Skeletal muscle tissue (tissue), 4 donors: Measurements from ENCODE around the gene PEAK3. TPM values are rescaled to one million over a fixed set of nuclear protein-coding genes. Genes with fewer than 3 reads are reported as not detected.
A peak's percentile ranks its signal among the peaks of the same experiment; 100 is the strongest.

ENCODE experiments used
- H3K27ac ChIP-seq: one replicate; pipeline ENCODE4 v1.7.0; 2013; ENCODE audit warnings: mild to moderate bottlenecking, low read depth, low read length, inconsistent platforms
- H3K27me3 ChIP-seq, 3 donors: one replicate each; pipeline ENCODE4 v1.7.0; 2013; ENCODE audit warnings: low read length in 3 of 3; ENCODE audit not compliant: control insufficient read depth in 3 of 3, insufficient read depth in 3 of 3
- H3K36me3 ChIP-seq, 3 donors: one replicate each; pipeline ENCODE4 v1.7.0; 2013; ENCODE audit warnings: low read length in 3 of 3; ENCODE audit not compliant: control insufficient read depth in 3 of 3, insufficient read depth in 3 of 3
- H3K4me1 ChIP-seq, 3 donors: one replicate each; pipeline ENCODE4 v1.7.0; 2013; ENCODE audit warnings: low read length in 3 of 3, mild to moderate bottlenecking in 3 of 3; ENCODE audit not compliant: control insufficient read depth in 3 of 3, insufficient read depth in 3 of 3
- H3K4me3 ChIP-seq, 3 donors: one replicate each; pipeline ENCODE4 v1.7.0; 2013; ENCODE audit warnings: low read length in 3 of 3
- H3K9ac ChIP-seq, 3 donors: one replicate each; pipeline ENCODE4 v1.7.0; 2013; ENCODE audit warnings: low read length in 3 of 3, mild to moderate bottlenecking in 3 of 3, moderate library complexity in 2 of 3, low read depth in 1 of 3
- H3K9me3 ChIP-seq, 3 donors: one replicate each; pipeline ENCODE4 v1.7.0; 2013; ENCODE audit warnings: low read length in 3 of 3; ENCODE audit not compliant: control insufficient read depth in 3 of 3
- total RNA-seq: library from RNA; depleted of rRNA; stranded (reverse); fragments of >200 nt; gene quantifications from one replicate; pipeline ENCODE4 v1.2.3, GENCODE V29; 2014
- donor health status: Osteomylitis.

The PEAK3 gene
- total RNA-seq, 1 donor from 2014 or later = not detected

DNA sequence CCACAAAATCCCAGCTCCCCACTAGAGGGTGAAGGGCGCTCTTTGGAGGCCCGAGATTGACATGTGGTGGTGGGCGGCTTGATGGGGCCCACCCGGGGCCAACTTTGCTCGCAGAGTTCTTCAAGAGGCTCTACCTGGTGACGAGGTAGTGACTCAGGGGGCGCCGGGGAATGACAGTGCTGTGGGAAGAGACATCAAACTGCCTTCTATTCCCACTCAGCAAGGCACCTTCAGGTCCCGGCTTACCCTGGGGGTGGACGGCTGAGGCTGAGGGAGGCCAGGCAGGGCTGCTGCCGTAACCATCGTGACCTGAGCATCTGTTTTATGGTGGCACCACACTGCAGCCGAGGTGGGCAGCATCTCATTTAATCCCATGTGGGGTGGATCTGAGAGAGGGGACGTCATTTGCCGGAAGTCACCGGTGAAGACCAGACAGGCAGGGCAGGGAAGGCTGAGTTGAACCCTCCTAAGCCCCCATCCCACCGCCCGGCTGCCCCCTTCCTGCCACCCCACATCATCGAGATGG lies 24.4 kb upstream of the PEAK3 start:
- no peak overlapping the region for H3K27ac ChIP-seq
- H3K4me1 ChIP-seq = peaks cover 5 to 15% (median 7%) of the 10 kb centered on the region in 3 donors
- no peaks in the 10 kb centered on the region for H3K36me3 ChIP-seq
- H3K4me3 ChIP-seq = no peak overlapping the region
- peaks cover 32 to 44% (median 35%) of the 10 kb centered on the region in 3 donors for H3K27me3 ChIP-seq
- H3K9me3 ChIP-seq = no peaks in the 10 kb centered on the region
- H3K9ac ChIP-seq = no peak overlapping the region

DNA sequence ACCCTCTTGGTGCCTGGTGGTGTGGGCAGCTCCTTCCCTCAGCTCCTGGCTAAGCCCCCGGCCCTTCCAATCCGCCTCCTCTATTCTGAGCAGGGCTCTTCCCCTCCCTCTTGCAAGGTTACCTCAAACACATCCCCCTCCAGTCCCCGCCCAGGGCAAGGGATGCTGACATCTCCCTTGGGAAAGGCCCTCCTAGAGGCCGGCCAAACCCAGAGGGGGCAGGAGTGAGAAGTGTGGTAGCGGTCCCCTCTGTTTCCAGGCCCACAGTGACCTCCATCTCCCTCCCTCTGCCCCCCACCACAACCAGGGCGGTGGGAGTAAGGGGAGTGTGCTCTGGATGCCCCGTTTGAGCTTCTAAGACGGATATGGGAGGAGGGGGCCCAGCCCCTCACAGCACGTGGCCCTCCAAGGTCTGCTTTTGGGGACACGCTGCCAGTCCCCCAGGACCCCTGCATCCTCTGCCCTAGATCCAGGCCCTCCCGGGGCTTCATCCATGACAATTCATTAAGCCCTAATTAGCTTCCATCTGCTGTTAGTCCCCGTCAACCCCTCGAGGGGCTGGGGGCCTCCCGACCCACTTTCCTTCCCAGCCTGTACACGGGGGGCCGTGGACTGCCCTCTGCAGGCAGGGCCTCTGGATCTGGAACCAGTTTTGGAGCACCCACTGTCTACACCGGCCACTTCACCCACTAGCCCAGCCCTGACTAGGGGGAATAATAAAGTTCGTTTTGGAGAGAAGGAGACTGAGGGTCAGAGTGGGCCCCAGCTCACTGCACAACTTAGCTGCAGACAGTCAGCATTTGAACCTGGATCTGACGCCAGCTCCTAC lies 23.7 kb upstream of the PEAK3 start:
- Histone ChIP-seq H3K4me1 (peaks cover 5 to 15% (median 7%) of the 10 kb centered on the region in 3 donors), H3K27me3 (peaks cover 33 to 50% (median 41%) of the 10 kb centered on the region in 3 donors), H3K4me3 (no peak overlapping the region), H3K9ac (no peak overlapping the region), H3K27ac (no peak overlapping the region), H3K36me3 (no peaks in the 10 kb centered on the region), H3K9me3 (no peaks in the 10 kb centered on the region)

DNA sequence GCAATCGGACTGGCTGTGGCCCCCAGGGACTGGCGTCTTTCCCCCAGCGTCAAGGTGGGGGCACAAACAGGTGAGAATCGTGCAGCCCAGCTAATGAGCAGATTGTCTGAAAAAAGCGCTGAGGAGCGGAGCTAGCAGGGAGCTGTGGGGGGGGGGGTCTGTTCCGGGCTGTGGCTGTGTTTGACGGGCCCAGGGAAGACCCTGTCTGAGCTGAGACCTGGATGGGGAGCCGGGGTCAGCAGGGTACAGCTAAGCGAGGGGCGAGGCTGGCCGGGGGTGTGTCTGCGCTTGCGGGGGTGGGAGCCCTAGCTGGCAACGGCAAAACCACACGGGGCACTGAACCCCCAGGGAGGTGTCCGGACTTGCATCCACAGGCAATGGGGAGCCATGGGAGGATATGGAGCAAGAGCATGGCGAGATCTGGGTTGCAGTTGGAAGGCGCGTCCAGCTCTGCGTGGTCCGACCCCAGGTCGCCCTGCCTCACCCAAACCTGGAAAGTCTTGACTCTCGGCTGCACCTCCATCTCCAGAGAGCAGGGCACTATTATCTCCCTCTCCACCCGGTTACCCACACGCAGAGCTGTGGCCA lies 21.3 kb upstream of the PEAK3 start:
- Histone ChIP-seq H3K9me3 (no peaks in the 10 kb centered on the region), H3K9ac (no peak overlapping the region), H3K4me3 (no peak overlapping the region), H3K4me1 (peaks cover 4 to 11% (median 7%) of the 10 kb centered on the region in 3 donors), H3K27me3 (peaks cover 22 to 38% (median 37%) of the 10 kb centered on the region in 3 donors), H3K27ac (no peak overlapping the region), H3K36me3 (no peaks in the 10 kb centered on the region)

DNA sequence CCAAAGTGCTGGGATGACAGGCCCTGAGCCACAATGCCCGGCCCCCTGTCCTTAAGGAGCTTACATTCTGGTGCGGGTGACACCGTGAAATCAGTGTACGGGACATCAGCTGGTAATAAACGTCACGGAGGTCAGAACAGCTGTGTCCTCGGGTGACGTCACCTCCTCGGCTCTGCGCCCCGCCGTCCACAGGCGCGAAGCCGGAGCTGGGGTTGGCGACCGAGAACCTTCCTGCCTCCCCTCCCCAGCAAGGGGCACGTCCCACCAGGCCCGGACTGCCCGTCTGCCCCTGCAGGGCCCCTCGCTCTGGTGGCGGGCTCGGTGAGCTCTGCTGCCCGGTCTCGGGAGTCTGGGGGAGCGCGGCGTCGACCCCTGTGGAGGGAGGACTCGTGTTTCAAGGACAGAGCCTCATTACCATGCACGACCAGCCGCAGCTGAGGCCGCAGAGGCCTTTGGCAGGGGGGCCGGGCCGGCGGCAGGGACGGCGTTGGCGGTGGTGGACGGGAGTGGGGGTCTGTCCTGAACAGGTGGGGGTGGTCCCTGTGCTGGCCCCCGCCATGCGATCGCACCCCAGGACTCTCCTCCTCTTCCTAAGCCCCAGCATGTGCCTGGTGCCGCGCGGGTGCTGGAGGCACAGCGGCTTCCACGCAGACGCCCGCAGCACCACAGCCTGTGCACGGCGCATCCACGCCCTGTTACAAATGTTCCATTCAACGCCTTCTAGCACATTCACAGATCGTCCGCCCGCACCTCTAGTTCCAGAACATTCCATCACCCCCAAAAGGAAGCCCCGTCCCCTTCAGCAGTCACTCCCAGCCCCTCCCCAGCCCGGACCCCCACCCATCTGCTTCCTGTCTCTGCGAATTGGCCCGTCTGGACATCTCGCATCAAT lies 20.6 kb upstream of the PEAK3 start:
- peaks cover 20 to 34% (median 33%) of the 10 kb centered on the region in 3 donors for H3K27me3 ChIP-seq
- H3K9me3 ChIP-seq = no peaks in the 10 kb centered on the region
- H3K36me3 ChIP-seq = no peaks in the 10 kb centered on the region
- H3K4me1 ChIP-seq = peaks cover 3 to 9% (median 5%) of the 10 kb centered on the region in 3 donors
- H3K27ac ChIP-seq = no peak overlapping the region
- peak overlapping the region in 1 of 3 donors; percentile 16 for H3K9ac ChIP-seq
- peak overlapping the region in 1 of 3 donors; percentile 35 for H3K4me3 ChIP-seq

DNA sequence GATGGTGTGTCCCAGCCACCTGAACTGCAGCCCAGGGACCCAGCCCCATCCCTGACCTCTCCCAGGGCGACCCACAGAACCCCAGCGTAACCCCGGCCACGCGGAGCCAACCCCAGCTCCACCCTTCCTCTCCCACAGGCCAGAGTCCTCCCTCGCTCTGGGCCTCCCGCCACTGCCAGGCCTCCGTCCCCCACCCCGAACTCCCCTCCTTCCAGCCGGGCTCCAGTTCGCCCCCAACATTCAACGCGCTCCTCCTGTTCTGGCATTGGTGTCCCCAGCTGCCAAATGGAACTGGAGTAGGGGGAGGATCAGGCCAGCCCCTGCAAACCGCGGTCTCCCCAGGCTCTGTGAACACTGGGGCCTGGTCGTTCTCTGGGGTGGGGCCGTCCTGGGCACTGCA lies 18.6 kb upstream of the PEAK3 start:
- Histone ChIP-seq H3K27ac (no peak overlapping the region), H3K4me3 (no peak overlapping the region), H3K4me1 (peaks cover 3 to 14% (median 5%) of the 10 kb centered on the region in 3 donors), H3K9me3 (no peaks in the 10 kb centered on the region), H3K9ac (no peak overlapping the region), H3K27me3 (peaks cover 8 to 19% (median 16%) of the 10 kb centered on the region in 3 donors), H3K36me3 (no peaks in the 10 kb centered on the region)

DNA sequence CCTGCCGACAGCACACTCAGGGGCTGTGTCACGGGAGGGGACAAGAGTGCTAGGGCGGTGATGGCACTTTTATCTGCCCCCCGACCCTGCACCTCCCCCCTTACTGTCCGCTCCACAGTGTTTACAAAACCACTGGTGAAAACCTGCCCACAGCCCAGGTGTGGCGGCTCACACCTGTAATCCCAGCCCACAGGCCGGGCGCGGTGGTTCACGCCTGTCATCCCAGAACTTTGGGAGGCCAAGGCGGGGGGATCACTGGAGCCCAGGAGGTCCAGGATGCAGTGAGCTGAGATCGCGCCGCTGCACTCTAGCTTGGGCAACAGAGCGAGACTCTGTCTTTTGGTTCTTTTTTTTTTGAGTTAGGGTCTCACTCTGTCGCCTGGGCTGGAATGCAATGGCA lies 14.2 kb upstream of the PEAK3 start:
- peaks cover 13 to 22% (median 19%) of the 10 kb centered on the region in 3 donors for H3K4me1 ChIP-seq
- H3K27ac ChIP-seq = no peak overlapping the region
- H3K36me3 ChIP-seq = no peaks in the 10 kb centered on the region
- peaks cover 13 to 30% (median 30%) of the 10 kb centered on the region in 3 donors for H3K27me3 ChIP-seq
- H3K4me3 ChIP-seq = no peak overlapping the region
- no peak overlapping the region for H3K9ac ChIP-seq
- no peaks in the 10 kb centered on the region for H3K9me3 ChIP-seq

DNA sequence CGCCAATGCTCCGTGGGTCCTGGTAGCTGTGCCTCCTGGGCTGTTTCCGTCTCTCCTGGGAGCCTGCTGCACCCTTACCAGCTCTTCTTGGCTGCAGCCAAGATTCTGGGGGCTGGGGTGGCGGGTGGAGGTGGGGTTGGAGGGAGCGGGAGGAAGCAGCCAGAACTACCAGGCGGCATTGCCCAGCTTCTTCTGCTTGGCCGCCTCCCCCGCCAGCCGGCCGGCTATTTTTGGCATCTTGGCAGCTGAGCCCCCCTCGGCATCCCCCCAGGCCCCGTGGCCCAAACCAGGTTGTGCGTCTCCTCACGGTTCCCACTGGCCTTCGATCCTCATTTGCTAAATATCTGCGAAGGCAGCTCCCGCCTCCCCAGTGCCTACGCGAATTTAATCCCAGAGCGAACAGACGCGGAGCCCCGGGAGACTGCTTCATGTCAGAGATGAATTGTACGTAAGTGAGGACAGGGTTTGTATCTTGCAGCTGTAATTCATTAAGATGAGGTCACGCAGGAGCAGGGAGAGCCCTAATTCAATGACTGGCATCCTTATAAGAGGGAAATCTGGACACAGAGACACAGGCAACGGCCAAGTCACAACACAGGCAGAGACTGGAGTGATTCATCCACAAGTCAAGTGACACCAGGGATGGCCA lies 12.8 kb upstream of the PEAK3 start:
- Histone ChIP-seq H3K9me3 (no peaks in the 10 kb centered on the region), H3K27ac (peak overlapping the region; percentile 76), H3K4me1 (peaks cover 14 to 35% (median 30%) of the 10 kb centered on the region in 3 donors), H3K36me3 (no peaks in the 10 kb centered on the region), H3K4me3 (peak overlapping the region in 2 of 3 donors; percentile 52 to 63), H3K9ac (peak overlapping the region in 2 of 3 donors; percentile 62 to 65), H3K27me3 (peaks cover 26 to 37% (median 36%) of the 10 kb centered on the region in 3 donors)

DNA sequence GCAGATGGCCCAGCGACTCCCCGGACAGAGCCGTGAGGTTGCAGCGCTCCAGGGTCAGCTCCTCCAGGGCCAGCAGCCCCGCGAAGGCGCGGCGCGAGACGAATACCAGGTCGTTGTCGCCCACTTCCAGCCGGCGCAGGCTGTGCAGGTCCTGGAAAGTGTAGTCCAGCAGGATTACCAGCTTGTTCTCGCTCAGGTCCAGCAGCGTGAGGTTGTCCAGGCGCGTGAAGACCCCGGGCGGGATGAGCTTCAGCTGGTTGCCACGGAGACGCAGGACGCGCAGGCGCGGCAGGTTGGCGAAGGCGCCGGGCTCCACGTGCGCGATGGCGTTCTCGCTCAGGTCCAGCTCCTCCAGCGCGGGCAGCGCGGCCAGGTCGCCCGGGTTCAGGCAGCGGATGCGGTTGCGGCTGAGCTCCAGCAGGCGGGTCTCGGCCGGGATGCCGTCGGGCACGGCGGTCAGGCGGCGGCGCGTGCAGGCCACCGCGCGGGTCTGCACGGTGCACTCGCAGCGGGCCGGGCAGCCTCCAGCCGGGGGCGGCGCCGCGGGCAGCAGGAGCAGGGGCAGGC lies 9.3 kb upstream of the PEAK3 start:
- Histone ChIP-seq H3K27me3 (peaks cover 49 to 68% (median 63%) of the 10 kb centered on the region in 3 donors), H3K27ac (no peak overlapping the region), H3K4me1 (peaks cover 14 to 40% (median 32%) of the 10 kb centered on the region in 3 donors), H3K36me3 (no peaks in the 10 kb centered on the region), H3K4me3 (peak overlapping the region in 2 of 3 donors; percentile 21 to 22), H3K9ac (no peak overlapping the region), H3K9me3 (no peaks in the 10 kb centered on the region)
